Fibroblast of skin of left quadriceps (primary cell): ENCODE measurements around the gene OR5AS1.
"Not testable (repeated sequence)": the region's sequence is repeated elsewhere in the genome, so short reads cannot be mapped to it uniquely, and the experiment has no call there.

Experiments
- DNase-seq, 2 experiments: peaks; one replicate each; pipeline ENCODE4 v3.0.0-alpha.2; 2013; ENCODE audit warnings: low read depth in 2 of 2

Gene OR5AS1

DNA sequence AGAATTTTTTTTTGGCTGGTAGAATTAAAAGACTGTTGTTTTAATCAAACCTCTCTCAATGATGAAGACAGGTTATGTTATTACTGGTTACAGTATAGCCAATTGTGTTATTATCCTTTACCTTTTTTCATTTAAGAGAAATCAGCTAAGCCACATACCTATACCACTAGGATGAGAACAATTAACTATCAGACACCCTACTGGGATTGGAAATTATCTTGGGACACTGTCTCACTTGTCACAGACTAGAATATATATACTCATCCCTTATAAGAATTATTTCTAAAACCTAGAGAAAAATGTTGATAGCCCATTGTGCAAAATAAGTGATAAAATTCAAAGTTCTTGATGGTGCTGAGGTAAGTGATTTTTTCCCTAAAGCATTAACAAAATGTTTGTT lies at the start of gene OR5AS1:
Gene OR5AS1 (plus strand): TSS at position 301 of the 400 bp plus-strand sequence. CDS start 2,765 bp downstream, outside the sequence.
- no peak for DNase-seq

DNA sequence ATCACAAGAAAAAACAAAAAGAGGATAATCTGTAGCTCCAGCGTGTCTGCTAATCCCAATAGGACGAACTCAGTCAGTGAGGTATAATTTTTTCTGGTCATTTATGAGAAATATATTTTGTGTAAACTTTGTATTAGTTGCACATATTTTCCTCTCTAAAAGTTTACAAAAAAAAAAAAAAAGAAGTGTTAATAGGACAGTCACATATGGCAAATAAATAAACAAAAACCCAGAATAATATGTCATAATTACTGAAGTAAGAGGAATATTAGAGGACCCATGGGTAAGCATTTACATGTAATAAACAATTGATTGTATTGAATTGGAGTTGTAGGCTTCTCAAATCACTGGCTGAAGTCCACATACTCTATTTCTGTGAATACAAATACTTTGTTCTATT lies 32.9 kb upstream of the OR5AS1 start, which contains the start of gene OR5F1:
Gene OR5F1 (minus strand): TSS at position 101 of the 400 bp plus-strand sequence. CDS start 0 bp downstream, at position 101.
- no peak for DNase-seq

DNA sequence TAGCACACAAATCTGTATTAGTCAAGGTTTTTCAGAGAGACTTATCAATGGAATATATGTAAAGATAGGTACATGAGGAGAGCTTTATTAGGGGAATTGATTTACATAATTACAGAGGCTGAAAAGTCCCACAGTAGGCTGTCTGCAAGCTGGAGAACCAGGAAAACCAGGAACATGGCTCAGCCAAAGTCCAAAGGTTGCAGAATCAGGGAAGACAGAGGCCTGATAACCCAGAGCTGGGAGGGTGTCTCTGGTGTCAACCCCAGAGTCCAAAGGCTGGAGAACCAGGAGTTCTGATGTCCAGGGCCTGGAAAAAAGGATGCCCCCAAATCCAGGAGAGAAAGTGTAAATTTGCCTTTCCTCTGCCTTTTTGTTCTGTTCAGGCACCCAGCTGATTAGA lies 16.7 kb upstream of the OR5AS1 start:
- no peak for DNase-seq

DNA sequence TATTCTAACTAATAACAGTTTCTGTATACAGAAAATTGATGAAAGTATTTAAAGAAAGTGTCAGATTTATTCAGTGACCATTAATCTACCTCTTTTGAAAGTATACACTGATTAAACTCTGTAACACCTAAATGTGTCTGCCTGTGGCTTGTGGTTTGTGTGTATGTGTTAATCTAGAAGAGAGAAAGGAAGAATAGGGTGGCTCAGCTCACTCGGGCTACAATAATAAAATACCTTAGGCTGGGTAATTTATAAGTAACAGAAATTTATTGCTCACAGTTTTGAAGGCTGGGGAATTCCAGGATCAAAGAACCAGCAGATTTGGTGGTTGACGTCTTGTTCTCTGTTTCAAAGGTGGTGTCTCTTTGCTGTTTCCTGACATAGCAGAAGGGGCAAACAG lies 13.6 kb upstream of the OR5AS1 start:
- DNase-seq: no peak

DNA sequence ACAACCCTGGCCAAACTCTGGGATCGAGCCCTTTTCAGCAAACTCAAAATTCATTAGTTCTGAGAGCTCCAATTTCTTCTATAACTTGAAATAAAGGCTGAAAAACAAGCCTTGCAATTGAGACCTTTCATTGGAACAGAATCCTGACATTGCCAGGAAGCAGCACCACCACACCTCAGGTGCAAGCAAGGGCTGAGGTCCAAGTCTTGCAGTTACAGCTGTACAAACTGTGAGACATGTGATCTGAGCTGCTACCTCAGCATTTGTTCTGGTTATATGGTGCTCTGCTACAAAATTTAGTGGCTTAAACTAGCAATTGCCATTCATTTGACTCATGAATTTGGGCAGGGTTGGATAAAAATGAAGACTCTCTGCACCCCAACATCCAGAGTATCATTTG lies 18.1 kb downstream of the OR5AS1 start:
- no peak for DNase-seq

DNA sequence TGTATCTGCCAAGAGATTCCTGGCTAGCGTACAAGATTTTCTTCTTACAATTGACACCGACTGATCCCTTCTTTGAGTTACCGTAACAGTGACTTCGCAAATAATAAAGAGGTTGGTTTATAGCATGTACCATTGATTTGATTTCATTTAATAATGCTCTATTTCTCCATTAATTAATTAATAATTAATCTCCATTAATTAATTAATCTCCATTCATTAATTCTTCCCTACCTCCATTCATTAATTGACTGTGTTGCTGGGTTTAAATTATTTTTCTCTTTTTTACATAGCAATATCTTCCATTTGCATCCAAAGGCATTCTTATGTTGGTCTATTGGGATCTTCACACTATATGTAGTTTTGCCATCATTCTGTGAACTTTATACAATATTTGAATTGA lies 21.0 kb downstream of the OR5AS1 start:
- DNase-seq: no peak

DNA sequence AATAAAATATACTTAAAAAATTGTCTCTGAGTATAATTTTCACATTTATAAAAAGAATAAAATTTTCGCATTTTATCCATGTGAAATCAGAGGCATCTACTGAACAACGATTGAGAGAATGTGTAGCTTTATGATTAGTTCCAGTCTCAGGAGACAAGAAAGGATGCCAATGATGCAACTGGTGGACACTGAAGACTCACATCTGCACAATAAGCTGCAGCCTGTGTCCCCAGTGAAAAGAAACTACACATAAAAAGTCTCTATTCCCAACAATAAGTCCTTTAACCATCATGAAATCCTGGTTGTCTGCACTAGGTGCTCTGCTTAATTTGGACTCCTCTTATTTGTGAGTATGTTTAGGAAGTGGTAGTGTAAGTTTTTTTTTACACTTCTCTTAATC lies 22.0 kb downstream of the OR5AS1 start:
- DNase-seq: no peak

DNA sequence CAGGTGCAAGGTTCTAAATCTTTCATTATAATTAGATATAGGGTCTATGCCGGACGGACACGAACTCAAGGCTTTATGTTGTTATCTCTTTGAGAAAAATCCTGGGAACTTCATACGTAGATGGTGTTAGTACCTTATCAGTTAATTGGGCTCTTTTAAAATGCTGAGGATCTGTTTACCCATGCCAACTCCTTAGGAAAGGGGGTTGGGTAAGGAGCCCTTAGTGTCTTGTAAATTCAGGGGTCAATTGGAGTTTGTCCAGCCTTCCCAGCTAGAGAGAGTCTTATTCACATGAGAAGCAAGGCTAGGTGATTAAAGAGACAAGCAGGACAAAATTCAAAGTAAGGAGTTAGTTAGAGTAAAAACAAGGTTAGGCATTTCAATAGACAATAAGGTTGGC lies 28.9 kb downstream of the OR5AS1 start:
- not testable (repeated sequence) for DNase-seq

DNA sequence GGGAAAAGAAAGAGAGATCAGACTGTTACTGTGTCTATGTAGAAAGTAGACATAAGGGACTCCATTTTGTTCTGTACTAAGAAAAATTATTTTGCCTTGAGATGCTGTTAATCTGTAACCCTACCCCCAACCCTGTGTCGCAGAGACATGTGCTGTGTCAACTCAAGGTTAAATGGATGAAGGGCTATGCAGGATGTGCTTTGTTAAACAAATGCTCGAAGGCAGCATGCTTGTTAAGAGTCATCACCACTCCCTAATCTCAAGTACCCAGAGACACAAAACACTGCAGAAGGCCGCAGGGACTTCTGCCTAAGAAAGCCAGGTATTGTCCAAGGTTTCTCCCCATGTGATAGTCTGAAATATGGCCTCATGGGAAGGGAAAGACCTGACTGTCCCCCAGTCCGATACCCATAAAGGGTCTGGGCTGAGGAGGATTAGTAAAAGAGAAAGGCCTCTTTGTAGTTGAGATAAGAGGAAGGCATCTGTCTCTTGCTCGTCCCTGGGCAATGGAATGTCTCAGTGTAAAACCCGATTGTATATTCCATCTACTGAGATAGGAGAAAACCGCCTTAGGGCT lies 30.3 kb downstream of the OR5AS1 start:
- not testable (repeated sequence) for DNase-seq

DNA sequence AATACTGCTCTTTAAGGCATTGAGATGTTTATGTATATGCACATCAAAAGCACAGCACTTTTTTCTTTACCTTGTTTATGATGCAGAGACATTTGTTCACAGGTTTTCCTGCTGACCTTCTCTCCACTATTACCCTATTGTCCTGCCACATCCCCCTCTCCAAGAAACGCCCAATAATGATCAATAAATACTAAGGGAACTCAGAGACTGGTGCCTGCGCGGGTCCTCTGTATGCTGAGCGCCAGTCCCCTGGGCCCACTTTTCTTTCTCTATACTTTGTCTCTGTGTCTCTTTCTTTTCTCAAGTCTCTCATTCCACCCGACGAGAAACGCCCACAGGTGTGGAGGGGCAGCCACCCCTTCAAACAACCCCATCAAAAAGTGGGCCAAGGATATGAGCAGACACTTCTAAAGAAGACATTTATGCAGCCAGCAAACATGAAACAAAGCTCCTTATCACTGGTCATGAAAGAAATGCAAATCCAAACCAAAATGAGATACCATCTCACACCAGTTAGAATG lies 30.9 kb downstream of the OR5AS1 start:
- DNase-seq: not testable (repeated sequence)

DNA sequence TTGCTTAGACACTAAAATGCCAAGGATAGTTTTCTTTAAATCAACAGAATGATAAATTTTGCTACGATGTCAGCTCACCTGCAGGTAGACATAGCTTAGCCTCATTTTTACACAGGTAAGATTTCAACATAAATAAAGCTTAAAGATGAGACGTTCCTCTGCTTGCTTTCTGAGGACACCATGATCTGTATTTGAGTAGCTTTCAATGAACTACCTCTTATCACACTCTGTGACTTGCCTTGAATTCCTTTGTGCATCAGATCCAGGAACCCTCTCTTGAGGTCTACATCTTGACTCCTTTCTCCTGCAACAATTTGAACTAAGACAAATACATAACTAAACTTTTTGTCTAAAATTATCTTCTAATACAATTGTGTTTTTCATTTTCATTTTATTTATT lies 39.5 kb downstream of the OR5AS1 start:
- DNase-seq: no peak
